IMR-90 (cell line): ENCODE measurements around the gene SECISBP2. TPM values are rescaled to one million over a fixed set of nuclear protein-coding genes. Genes with fewer than 3 reads are reported as not detected.
A peak's percentile ranks its signal among the peaks of the same experiment; 100 is the strongest.

Source experiments
- ATAC-seq: fragments of 200-7000 bp; cut with Tn5 transposase; 2 replicates; pipeline ENCODE4 v1.9.1; 2020; ENCODE audit warnings: low read depth, mild to moderate bottlenecking, moderate library complexity
- BruUV-seq: library from RNA; stranded (reverse); fragments of 400-500 nt; replicated peaks from 2 replicates; lab custom pipeline; 2021; lab: Mats Ljungman, UMichigan
- CTCF ChIA-PET: fragments of 300-600 bp; formaldehyde crosslinking; extraction: SDS; loops from one replicate; lab custom pipeline; 2021; ENCODE audit warnings: antibody characterized with exemption; lab: Yijun Ruan, JAX
- POLR2A ChIA-PET: fragments of 300-600 bp; sonication (Branson Sonifier 250); formaldehyde crosslinking; loops from one replicate; lab custom pipeline; 2022; ENCODE audit warnings: antibody characterized with exemption; ENCODE audit not compliant: unreplicated experiment; lab: Charles Lee
- DNase-seq: peaks from one replicate; pipeline ENCODE4 v3.0.0; 2013
- H2AFZ ChIP-seq: replicated peaks from 2 replicates; pipeline ENCODE3; 2013; ENCODE audit warnings: low read length, mild to moderate bottlenecking; ENCODE audit not compliant: poor library complexity
- H2AK5ac ChIP-seq: 2 replicates; pipeline ENCODE4 v1.6.1; 2013; ENCODE audit warnings: low read depth, low read length, inconsistent platforms
- H2AK9ac ChIP-seq: replicated peaks from 2 replicates; pipeline ENCODE3; 2013; ENCODE audit warnings: mild to moderate bottlenecking, low read depth, low read length, moderate library complexity; ENCODE audit not compliant: poor library complexity
- H2BK120ac ChIP-seq: 2 replicates; pipeline ENCODE4 v1.6.1; 2013; ENCODE audit warnings: low read depth, low read length, inconsistent platforms
- H2BK15ac ChIP-seq: 3 replicates; pipeline ENCODE4 v1.6.1; 2013; ENCODE audit warnings: low read depth, low read length, inconsistent platforms
- H2BK20ac ChIP-seq: 2 replicates; pipeline ENCODE4 v1.6.1; 2013; ENCODE audit warnings: low read depth, mild to moderate bottlenecking, inconsistent platforms, low read length, moderate library complexity
- H2BK5ac ChIP-seq: 2 replicates; pipeline ENCODE4 v1.6.1; 2013; ENCODE audit warnings: mild to moderate bottlenecking, low read depth, low read length, inconsistent platforms; ENCODE audit not compliant: poor library complexity, severe bottlenecking
- H3K14ac ChIP-seq: replicated peaks from 2 replicates; pipeline ENCODE4 v1.6.1; 2013; ENCODE audit warnings: low read depth, low read length, inconsistent platforms
- H3K18ac ChIP-seq: 2 replicates; pipeline ENCODE4 v1.6.1; 2013; ENCODE audit warnings: low read depth, low read length, control low read depth
- H3K23ac ChIP-seq: 2 replicates; pipeline ENCODE4 v1.6.1; 2013; ENCODE audit warnings: low read depth, low read length, inconsistent platforms
- H3K27ac ChIP-seq: 2 replicates; pipeline ENCODE4 v1.5.1; 2013; ENCODE audit warnings: mild to moderate bottlenecking, control low read depth, low read length; ENCODE audit not compliant: insufficient read depth
- H3K27me3 ChIP-seq: 2 replicates; pipeline ENCODE4 v1.6.1; 2013; ENCODE audit warnings: low read length; ENCODE audit not compliant: control insufficient read depth, insufficient read depth
- H3K36me3 ChIP-seq: 2 replicates; pipeline ENCODE4 v1.6.1; 2013; ENCODE audit warnings: low read length, mixed read lengths; ENCODE audit not compliant: control insufficient read depth, insufficient read depth
- H3K4ac ChIP-seq: 2 replicates; pipeline ENCODE4 v1.6.1; 2013; ENCODE audit warnings: low read depth, low read length, inconsistent platforms
- H3K4me1 ChIP-seq: 2 replicates; pipeline ENCODE4 v1.6.1; 2013; ENCODE audit warnings: low read length, mixed read lengths; ENCODE audit not compliant: control insufficient read depth, insufficient read depth
- H3K4me2 ChIP-seq: 2 replicates; pipeline ENCODE4 v1.6.1; 2013; ENCODE audit warnings: low read depth, mild to moderate bottlenecking, control low read depth, low read length, moderate library complexity
- H3K4me3 ChIP-seq: 2 replicates; pipeline ENCODE4 v1.5.1; 2013; ENCODE audit warnings: low read depth, mild to moderate bottlenecking, control low read depth, low read length, moderate library complexity; ENCODE audit not compliant: insufficient read depth
- H3K56ac ChIP-seq: 2 replicates; pipeline ENCODE4 v1.6.1; 2013; ENCODE audit warnings: low read length, inconsistent platforms; ENCODE audit not compliant: insufficient read depth; ENCODE audit errors: extremely low read depth
- H3K79me1 ChIP-seq, 2 experiments: 2 replicates each; pipeline ENCODE4 v1.6.1; 2013; ENCODE audit warnings: low read length in 2 of 2, inconsistent platforms in 1 of 2, low read depth in 1 of 2
- H3K9ac ChIP-seq: 2 replicates; pipeline ENCODE4 v1.6.1; 2013; ENCODE audit warnings: low read depth, low read length, control low read depth
- H3K9me1 ChIP-seq: 2 replicates; pipeline ENCODE4 v1.6.1; 2013; ENCODE audit warnings: low read length, inconsistent platforms; ENCODE audit not compliant: insufficient read depth
- H3K9me3 ChIP-seq: 2 replicates; pipeline ENCODE4 v1.6.1; 2013; ENCODE audit warnings: low read length; ENCODE audit not compliant: control insufficient read depth, insufficient read depth
- H4K20me1 ChIP-seq: 2 replicates; pipeline ENCODE4 v1.6.1; 2013; ENCODE audit warnings: low read length, inconsistent platforms; ENCODE audit not compliant: insufficient read depth
- H4K5ac ChIP-seq: 2 replicates; pipeline ENCODE4 v1.6.1; 2013; ENCODE audit warnings: mild to moderate bottlenecking, low read depth, low read length, control low read depth
- H4K8ac ChIP-seq, 2 experiments: 2 replicates each; pipeline ENCODE4 v1.6.1; 2013; ENCODE audit warnings: low read depth in 2 of 2, low read length in 2 of 2, control low read depth in 1 of 2, inconsistent platforms in 1 of 2
- H4K91ac ChIP-seq: 2 replicates; pipeline ENCODE4 v1.6.1; 2013; ENCODE audit warnings: low read depth, low read length, inconsistent platforms; ENCODE audit not compliant: insufficient read depth
- BHLHE40 ChIP-seq: fragments of 150-350 bp; IDR thresholded peaks from 2 replicates; pipeline ENCODE4 v1.6.1; 2016; ENCODE audit warnings: mild to moderate bottlenecking, low read depth, low read length
- CHD1 ChIP-seq: IDR thresholded peaks from 2 replicates; pipeline ENCODE4 v1.6.1; 2012; ENCODE audit warnings: low read depth, low read length, improper control_type of control experiment
- CTCF ChIP-seq: conservative IDR thresholded peaks from 2 replicates; pipeline ENCODE4 v1.5.1; 2012; ENCODE audit warnings: mild to moderate bottlenecking, low read depth, low read length, improper control_type of control experiment
- FOS ChIP-seq: fragments of 150-350 bp; IDR thresholded peaks from 2 replicates; pipeline ENCODE4 v1.6.1; 2016; ENCODE audit warnings: low read depth, low read length
- MAFK ChIP-seq: IDR thresholded peaks from 2 replicates; pipeline ENCODE4 v1.6.1; 2012; ENCODE audit warnings: low read depth, low read length, improper control_type of control experiment
- MAZ ChIP-seq: IDR thresholded peaks from 2 replicates; pipeline ENCODE4 v1.6.1; 2012; ENCODE audit warnings: low read depth, mild to moderate bottlenecking, low read length, improper control_type of control experiment, moderate library complexity, borderline replicate concordance
- MXI1 ChIP-seq: IDR thresholded peaks from 2 replicates; pipeline ENCODE4 v1.6.1; 2012; ENCODE audit warnings: low read depth, mild to moderate bottlenecking, low read length, moderate library complexity, borderline replicate concordance
- NFE2L2 ChIP-seq: fragments of 150-350 bp; IDR thresholded peaks from 2 replicates; pipeline ENCODE4 v1.6.1; 2016; ENCODE audit warnings: low read depth, mild to moderate bottlenecking, low read length
- RCOR1 ChIP-seq: IDR thresholded peaks from 2 replicates; pipeline ENCODE4 v1.6.1; 2012; ENCODE audit warnings: mild to moderate bottlenecking, low read length, improper control_type of control experiment; ENCODE audit not compliant: insufficient replicate concordance
- SMC3 ChIP-seq: fragments of 150-350 bp; IDR thresholded peaks from 2 replicates; pipeline ENCODE4 v1.6.1; 2016; ENCODE audit warnings: low read depth, mild to moderate bottlenecking, antibody characterized with exemption, low read length, moderate library complexity
- USF2 ChIP-seq: fragments of 150-350 bp; IDR thresholded peaks from 2 replicates; pipeline ENCODE4 v1.6.1; 2017; ENCODE audit warnings: mild to moderate bottlenecking, antibody characterized with exemption, low read length, low read depth
- WGBS, 2 experiments: methylation state at CpG; one replicate each; pipeline versions ENCODE4 v1.1.5 to v1.1.7; 2013; ENCODE audit warnings: missing lambda C conversion rate in 2 of 2; ENCODE audit not compliant: insufficient read length in 1 of 2; ENCODE audit errors: extremely low coverage in 2 of 2; 5-methylcytosine and 5-hydroxymethylcytosine counted together
- dilution Hi-C: fragments of 300-500 bp; cut with HindIII; formaldehyde crosslinking; loops from one replicate; pipeline ENCODE4 v1.14.3; 2018; ENCODE audit warnings: low sequenced_read_pairs; ENCODE audit not compliant: unreplicated experiment
- in situ Hi-C: fragments of 300-500 bp; cut with MboI; formaldehyde crosslinking; loops from 3 replicates; pipeline ENCODE4 v1.14.3; 2019; ENCODE audit warnings: low sequenced_read_pairs, inconsistent platforms, mixed read lengths
- intact Hi-C: fragments of 100-400 bp; cut with micrococcal nuclease; formaldehyde crosslinking; loops from 2 replicates; pipeline ENCODE4 v1.10.0; 2022
- polyA plus RNA-seq, 3 experiments: library from polyadenylated mRNA; depleted of rRNA; stranded (reverse); fragments of >200 nt; gene quantifications; 2 replicates each; pipeline ENCODE4 v1.2.3, GENCODE V29; 2012; ENCODE audit warnings: low replicate concordance in 1 of 3
- total RNA-seq: library from RNA; depleted of rRNA; stranded (reverse); fragments of >200 nt; gene quantifications from 2 replicates; pipeline ENCODE4 v1.2.3, GENCODE V29; 2012

The SECISBP2 gene
- total and polyA plus RNA-seq, 2 of the 4 experiments (the other 2 are of a cell fraction), result 16.4 to 18.8 TPM

- in situ Hi-C loops, result no loop called here
- Histone ChIP-seq H2AK5ac (no peak overlapping the region; the same call in 1 of the 2 replicates), H3K4me3 (no peak overlapping the region), H3K14ac (no peak overlapping the region), H2AFZ (no peak overlapping the region), H2AK9ac (peak overlapping the region; percentile 42), H3K4me2 (no peak overlapping the region), H3K79me1 (no peaks in the 10 kb centered on the region), H4K8ac (no peak overlapping the region), H3K9me3 (no peaks in the 10 kb centered on the region), H2BK15ac (no peak overlapping the region), H2BK20ac (no peak overlapping the region), H3K27me3 (no peaks in the 10 kb centered on the region), H3K4me1 (no peaks in the 10 kb centered on the region), H3K4ac (no peak overlapping the region), H3K36me3 (peaks cover 5% of the 10 kb centered on the region), H3K9me1 (peaks cover 14% of the 10 kb centered on the region), H3K18ac (no peak overlapping the region), H3K56ac (no peak overlapping the region), H2BK120ac (no peak overlapping the region), H3K9ac (no peak overlapping the region), H4K20me1 (no peaks in the 10 kb centered on the region), H2BK5ac (no peak overlapping the region), H3K27ac (no peak overlapping the region), H3K23ac (no peak overlapping the region), H4K5ac (no peak overlapping the region), H4K91ac (no peak overlapping the region)
- intact Hi-C loops, result no loop called here
- POLR2A ChIA-PET, result no interaction called here
- dilution Hi-C loops, result no loop called here
- DNase-seq, result no peak
- no TSS peak for BruUV-seq
- no peak for ATAC-seq
- WGBS, 2 experiments, result 80% methylated on average over 2 of the region's 14 CpGs; no CpG with 5 or more reads in 1 of the 2 experiments
- CTCF ChIA-PET, result no interaction called here
- TF ChIP-seq CHD1 (no peak), NFE2L2 (no peak), MAFK (no peak), FOS (no peak), BHLHE40 (no peak), MAZ (no peak), SMC3 (no peak), USF2 (no peak), MXI1 (no peak), RCOR1 (no peak), CTCF (no peak)
Measured at GRCh38 chr9:89367726-89368437, 49.6 kb downstream of the SECISBP2 start.
